HG03025 (cell line): ENCODE data around the gene PRCD.
"Not testable (repeated sequence)": the region's sequence is repeated elsewhere in the genome, so short reads cannot be mapped to it uniquely, and the experiment has no call there.

Experiments used
- ATAC-seq: cut with Tn5 transposase; IDR thresholded peaks from one replicate; pipeline ENCODE4 v1.9.1; 2021; ENCODE audit warnings: mild to moderate bottlenecking, moderate library complexity; ENCODE audit not compliant: unreplicated experiment, low FRiP score

Gene PRCD

DNA sequence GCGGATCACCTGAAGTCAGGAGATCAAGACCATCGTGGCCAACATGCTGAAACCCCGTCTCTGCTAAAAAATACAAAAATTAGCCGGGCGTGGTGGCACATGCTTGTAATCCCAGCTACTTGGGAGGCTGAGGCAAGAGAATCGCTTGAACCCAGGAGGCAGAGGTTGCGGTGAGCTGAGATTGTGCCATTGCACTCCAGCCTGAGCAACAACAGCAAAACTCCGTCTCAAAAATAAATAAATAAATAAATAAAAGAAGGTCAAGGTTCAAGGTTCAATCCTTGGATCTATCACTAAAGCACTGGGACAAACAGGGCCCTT lies 14.4 kb upstream of the PRCD start:
- ATAC-seq: not testable (repeated sequence)

DNA sequence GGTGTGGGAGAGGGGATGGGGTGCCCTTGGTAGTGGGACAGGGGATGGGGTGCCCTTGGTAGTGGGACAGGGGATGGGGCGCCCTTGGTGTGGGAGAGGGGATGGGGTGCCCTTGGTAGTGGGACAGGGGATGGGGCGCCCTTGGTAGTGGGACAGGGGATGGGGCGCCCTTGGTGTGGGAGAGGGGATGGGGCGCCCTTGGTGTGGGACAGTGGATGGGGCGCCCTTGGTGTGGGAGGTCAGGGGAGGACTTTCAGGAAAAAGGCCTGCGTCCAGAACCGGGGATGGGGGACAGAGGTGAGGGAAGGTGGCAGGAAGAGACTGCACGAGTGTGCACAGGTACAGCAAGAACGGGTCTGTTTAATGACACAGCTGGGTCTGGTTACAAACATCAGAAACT lies 12.8 kb upstream of the PRCD start:
- ATAC-seq: not testable (repeated sequence)

DNA sequence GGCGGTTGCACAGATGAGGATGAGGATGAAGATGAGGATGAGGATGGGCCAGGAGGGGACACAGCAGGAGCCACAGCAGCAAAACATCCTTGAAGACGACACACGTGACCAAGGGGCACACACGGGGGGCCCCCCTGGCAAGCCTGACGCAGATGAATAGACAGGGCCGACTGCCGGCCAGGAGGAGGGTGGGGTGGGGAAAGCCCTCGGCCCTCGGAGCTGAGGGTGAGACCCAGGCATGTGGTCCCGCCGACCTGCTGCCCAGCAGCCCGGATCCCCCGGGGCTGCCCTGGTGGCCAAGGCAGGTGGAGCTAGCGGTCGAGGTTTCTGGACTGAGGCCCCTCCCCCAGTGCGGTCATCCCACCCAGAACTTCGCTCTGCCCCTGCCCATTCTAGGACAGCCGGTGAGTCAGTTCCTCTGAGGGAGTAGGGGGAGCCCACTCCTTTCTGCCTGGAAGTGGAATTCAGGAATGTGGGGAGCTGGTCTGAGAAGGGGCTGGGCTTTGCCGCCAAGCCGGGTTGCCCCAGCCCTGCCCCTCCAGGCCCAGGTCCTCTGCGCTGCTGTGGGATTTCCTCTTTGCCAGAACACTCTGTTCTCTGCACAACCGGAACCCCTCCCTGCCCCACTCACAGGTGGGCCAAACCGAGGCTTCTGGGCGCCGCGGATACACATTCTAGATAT lies 12.3 kb upstream of the PRCD start:
- ATAC-seq: no peak

DNA sequence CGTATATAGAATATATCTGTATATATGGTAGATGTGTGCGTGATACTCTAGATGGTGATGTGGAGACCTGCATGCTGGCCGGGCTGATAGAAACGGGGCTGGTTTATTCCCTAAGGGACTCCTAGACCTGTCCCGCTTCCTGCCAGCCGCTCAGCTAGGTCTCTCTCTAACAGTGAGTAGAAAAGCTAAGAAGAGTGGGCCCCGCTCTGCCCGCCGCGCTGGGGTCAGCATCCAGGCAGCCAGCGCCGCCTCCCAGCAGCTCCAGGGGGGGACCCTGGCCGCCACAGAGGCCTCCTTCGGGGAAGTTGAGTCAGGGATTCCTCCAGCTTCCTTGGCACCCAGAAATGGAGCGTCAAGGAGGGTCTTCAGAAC lies 11.7 kb upstream of the PRCD start:
- ATAC-seq: no peak

DNA sequence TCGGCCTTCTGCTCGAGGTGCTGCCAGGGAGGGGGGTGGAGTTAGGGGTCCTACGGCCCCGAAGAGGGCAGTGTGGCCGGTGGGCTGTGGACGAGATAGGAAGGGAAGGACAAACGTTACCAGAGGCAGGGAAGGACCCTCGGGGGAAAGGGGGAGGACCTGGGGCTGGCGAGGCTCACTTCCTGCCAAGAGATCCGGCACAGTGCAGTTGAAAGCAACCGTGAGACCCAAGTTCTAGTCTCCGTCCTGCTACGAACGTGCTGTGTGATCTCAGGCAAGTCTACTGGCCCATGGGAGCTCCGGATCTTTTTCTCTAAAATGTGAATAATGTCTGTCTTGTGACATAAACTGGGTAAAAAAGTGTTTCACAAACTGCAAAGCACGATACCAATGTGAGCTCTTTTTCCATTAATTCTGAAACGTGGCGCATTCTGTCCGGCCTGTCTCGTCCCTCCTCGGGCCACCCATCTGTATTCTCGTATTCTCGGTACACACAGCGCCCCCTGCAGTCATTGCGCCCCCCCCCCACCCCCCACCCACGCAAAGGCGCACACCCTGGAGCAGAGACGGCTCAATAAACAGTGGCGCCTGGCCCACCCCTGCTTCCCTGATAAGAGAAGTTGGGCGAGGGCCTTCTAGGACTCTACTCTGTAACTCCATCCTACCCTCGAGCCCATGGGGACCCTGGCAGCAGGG lies 11.2 kb upstream of the PRCD start:
- ATAC-seq: no peak

DNA sequence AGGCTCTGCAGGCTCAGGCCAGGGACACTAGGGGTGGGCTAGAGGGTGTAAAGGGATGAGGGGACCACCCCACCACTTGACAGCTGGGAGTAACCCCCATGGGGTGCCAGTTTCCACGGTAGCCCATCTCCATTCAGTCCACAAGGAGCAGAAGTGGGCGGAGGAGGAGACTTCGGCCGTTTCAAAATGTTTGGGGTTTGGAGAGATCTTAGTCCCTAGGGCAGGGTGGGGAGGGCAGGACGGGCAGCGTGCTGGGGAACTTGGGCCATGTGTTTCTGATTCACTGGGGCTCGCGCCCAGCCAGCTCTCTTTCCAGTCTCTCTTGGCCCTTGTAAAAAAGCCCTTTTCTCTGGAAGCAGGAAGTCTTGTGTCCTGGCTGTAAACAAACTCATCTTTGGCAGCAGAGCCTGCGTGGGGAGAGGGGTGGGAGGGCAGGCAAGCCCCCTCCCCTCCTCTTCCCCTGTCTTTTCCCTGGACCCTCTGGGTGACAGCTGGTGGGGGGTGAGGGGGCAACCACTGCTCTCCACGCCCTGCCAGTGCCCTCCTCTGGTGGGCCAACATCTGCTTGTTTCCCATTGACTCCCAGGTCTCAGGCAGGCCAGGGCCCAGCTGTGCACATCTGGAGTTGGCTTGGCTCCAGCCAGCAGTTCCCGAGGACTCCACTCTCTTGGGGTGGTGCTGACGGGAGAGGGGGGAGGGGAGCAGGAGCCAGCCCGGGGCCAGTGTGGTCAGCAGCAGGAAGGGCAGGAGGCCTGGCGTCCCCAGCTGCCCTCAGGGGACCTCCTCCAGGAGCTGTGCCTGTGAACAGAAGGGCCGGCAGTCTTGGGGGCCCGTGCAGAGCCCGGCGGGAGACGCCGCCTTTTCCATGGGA lies 10.4 kb upstream of the PRCD start:
- no peak for ATAC-seq

DNA sequence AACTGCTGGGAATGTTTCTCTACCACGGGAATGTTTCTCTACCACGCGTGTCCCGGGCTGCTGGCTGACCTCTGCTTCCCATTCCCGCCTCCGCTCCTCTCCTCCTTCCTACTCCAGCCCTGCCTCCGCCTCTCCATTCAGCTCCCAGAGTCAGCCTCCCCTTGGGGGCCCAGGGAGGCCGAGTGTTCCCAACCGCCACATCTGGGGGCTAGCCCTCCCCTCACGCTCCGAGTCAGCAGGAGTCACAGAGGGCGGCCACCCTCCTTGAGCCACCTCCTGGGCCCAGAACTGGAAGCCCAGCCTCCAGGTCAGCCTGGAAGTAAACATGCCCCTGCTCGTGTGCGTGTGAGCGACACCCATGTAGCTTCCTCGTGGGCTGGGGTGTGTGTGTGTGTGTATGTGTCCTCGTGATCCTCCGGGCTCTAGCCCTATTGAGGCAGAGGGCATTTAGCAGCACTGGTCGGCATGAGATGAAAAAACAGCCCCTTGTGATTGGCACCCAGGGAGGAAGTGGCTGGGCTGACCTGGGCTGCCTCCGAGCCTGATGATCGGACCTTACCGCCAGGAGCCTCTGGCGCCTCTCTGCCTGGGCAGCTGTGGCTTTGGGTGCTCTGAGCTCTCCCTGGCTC lies 9.6 kb upstream of the PRCD start:
- ATAC-seq: no peak

DNA sequence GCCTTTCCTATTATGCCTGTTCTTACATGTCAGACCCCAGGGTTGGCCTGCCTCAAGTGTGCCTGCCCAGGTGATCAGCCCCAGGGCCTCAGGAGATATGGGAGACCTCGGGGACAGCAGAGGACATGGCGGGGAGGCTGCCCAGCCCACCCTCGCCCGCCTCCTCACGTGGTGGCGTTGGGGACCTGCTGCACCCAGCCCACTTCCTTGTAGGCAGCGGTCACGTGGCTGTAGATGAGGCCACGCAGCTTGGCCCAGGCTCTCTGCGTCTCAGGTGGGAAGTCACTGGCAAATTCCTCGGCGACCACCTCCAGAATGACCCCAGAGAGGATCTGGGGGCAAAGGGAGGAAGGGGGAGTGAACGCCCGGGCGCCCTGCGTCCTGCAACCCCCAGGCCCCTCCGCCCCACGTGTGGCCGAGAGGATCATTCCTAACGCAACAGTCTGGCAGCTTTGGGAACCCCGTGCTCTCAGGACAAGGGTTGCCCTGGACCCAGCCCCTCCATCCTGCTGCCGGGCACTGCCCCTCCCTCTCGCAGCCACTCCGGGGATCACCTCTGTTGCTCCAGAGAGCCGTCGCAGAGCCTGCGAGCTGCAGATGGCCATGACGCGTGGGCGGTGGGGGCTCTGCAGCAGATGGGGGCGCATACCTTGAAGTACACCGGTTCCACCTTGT lies 8.9 kb upstream of the PRCD start:
- ATAC-seq: no peak

DNA sequence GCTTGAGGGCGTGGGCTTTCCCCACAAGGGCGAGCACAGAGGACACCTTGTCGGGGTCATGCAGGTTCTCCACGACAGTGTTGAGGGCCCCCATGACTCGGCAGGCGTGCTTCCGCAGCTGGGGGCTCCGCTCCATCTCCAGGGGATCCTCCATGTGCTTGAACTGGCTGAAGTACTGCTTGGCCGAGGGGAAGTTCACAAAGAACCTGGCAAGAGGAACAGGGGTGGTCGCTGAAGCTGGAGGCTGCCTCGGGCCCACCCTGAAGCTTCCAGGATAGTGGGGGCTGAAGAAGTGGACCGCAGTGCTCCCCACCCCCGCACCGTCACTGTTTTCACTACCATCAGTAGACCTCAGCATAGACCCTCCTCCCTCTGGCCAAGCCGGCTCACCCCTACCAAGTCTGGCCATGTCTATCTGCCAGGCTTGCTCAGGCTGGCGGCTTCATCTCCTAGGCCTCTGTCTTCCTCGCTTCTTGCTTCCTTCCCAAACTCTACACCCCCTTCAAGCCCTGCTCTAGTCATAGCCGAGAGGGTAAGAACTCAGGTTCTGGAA lies 8.3 kb upstream of the PRCD start:
- ATAC-seq: no peak

DNA sequence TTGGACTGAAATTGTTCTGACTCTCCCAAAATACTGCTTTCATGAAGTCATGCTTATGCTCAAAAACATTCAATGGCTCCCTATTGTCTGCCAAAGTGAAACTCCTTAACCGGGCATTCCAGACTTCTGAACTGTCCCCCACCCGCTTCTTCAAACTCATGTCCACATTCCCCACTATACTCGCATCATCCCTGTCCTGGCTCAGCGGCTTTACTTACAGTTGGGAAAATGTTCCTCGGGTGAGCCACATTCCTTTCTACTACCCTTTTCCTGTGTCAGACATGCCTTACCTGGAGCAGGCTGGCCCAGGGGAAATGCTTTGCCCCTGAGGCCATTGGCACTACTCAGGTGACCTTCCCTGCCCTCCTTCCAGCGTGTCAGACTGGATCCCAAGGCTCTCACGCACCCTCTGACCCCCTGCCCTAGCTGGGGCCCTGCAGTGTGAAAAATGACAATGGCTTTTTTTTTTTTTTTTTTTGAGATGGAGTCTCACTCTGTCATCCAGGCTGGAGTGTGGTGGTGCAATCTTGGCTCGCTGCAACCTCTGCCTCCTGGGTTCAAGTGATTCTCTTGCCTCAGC lies 7.7 kb upstream of the PRCD start:
- ATAC-seq: no peak

DNA sequence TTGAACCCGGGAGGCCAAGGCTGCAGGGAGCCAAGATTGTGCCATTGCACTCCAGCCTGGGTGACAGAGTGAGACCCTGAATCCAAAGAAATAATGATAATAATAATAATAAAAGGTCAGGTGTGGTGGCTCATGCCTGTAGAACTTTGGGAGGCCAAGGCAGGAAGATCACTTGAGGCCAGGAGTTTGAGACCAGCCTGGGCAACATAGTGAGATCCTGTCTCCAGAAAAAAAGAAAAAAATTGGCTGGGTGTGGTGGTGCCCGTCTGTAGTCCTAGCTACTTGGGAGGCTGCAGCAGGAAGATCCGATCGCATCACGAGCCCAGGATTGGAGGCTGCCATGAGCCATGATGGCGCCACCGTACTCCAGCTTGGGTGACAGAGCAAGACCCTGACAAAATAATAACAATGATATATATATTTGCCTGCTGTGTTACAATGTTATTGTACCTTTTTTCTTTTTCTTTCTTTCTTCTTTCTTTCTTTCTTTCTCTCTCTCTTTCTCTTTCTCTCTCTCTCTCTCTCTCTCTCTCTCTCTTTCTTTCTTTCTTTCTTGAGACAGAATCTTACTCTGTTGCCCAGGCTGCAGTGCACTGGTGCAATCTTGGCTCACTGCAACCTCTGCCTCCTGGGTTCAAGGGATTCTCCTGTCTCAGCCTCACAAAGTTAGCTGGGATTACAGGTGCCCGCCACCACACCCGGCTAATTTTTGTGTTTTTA lies 6.0 kb upstream of the PRCD start:
- not testable (repeated sequence) for ATAC-seq

DNA sequence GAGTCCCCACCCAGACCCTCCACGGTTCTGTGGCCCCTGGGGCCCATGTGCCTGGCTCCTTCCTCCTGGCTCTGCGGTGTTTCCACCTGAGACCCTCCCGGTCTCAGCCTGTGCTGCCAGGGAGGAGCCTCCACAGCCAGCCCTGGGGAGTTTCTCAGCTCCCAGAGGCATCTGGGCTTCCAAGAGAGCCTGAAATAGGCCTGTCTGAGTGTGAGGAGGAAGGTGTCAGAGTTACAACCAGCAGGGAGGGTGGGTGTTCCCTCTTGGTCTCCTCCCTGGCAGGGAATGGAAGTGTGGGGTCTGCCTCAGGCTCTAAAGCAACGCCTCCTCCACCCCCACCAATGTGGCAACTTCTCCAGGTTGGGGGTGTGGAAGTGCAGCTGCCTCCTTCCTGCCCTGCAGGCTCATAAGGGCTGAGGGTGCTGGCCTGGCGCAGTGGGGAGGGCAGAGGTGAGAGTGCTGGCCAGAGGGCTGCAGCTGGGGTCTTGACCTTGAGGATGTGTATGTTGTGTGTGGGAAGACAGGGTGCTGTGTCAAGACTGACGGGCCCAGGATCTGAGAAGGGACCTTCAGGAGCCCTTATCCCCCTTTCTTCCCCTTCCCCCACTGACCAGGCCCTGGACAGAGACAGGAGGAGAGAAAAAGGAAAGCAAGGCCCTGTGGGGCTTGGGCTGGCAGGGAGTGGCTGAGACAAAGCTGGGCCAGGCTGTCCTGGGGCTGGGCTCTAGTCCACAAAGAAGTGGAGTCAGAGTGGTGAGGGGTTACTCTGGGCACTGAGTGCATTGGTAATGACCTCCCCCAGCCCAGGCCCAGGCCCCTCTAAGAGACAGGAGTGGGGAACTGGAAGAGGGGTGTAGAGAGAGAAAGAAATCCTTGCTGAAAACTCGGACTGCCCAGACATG lies 4.8 kb upstream of the PRCD start:
- ATAC-seq: no peak

DNA sequence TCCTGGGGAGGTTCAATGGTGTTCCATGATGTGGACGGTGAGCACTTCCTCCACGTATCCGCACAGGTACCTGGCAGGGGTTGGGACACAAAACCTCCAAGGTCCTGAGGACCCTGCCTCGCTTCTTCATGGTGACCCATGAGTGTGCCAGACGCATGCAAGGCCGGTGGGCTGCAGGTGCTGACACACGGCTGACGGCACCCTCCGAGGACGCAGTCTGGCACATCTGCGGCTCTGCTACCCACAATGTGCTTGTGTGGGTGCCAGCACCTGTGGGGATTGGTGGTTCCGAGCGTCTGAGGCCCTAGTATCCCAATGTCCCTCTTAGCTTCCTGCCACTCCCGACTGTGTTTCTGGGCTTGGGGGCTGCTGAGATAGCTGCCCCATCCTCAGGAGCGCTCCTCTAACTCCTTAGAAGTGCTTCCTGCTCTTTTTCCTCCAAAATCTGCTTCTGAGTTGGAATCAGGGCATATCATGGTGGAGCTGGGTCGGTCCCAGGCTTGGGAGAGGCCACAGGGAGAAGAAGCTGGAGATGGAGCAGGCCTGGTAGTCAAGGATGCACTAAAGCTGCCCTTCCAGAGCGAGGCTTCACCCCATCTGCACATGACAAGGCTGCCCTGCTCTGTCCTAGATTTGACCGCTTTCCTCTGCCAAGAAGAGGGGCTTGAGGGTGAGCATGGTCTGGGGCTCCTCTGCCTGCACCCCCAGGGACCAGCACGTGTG lies 3.9 kb upstream of the PRCD start:
- ATAC-seq: no peak

DNA sequence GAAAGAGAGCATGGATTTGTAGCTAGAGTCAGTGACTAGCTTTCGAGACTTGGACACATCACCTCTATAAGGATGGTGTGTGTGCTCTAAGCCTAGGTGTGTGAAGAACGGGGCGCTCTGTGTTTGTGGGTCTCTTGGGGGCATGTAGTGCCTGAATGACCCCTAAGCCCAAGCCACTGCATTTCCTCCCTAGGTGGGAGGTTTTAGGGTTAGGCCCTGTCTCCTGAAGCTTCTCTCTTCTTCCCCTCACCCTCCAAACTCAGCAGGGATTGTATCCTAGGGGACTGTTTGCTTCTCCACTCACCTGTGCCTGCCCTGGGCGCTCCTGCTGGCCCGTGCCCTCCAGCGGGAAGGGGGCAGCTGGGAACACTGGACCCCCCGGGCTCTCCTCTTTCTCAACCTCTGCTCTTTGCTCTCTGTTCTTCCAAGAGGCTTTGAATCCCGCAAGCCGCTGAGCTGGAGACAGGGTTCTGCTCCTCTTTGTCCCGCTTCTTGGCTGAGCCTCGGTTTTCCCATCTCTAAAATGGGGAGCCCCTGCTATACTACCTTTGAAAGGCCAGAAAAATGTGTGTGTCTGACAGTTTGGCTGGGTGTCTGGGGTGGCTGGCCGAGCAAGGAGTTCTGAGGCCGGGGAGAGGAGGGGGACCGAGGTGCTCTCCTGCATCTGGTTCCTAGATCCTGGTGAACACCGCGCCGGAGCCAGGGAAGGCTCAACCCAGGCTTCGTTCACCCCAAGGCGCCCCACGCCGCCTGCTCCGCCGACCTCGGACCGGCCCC lies 3.1 kb upstream of the PRCD start:
- ATAC-seq: no peak

DNA sequence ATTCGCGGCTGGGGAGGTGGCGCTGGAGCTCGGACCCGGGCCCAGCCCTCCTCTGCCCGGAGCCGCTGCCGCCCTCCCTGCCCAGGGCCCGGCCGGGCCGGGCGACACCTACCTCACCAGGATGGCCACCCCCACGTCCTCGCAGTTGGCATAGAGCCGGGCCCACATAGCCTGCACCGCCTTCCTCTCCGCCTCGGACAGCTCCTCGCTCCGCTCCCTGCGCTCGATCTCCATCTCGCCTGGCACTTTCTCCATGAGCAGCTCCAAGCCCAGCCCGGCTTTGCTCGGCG lies 2.6 kb upstream of the PRCD start:
- no peak for ATAC-seq

DNA sequence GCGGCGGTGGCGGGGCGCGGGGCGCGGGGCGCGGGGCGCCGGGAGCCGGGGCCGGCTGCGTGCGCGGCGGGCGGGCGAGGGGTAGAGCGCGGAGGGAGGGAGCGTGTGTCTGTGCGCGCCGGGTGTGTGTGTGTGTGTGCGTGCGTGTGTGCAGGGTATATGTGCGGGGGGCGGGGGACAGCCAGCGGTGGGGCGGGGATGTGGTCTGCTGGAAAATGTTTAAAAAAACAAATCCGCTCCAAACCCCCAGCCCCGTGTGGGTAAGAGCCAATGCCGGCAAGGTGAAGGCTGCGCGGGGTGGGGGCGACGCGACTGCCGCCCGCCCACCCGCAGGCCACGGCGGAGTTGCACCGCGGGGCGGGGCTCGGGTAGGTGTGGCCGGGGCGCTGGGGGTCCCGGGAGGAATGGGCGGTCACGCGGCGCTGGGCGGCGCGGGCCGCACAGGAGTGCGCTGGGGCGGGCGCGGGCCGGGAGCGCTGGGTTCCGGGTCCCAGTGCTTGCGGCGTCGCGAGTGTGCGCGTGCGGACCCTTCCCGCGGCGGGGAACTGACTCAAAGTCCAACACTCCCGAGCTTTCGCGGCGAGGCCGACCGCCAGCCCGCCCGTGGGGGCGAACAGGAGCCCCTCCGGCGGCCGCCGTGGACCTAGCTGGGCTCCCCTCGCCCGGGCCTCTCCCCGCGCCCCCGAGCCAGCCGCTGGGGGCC lies 2.1 kb upstream of the PRCD start, which contains the start of gene CYGB:
TSS of gene CYGB (minus strand) at position 132 of the 703 bp plus-strand sequence. CDS start 167 bp downstream, outside the sequence.
- no peak for ATAC-seq
